Esophagus muscularis mucosa (tissue), 4 donors: ENCODE data around the gene RFX3. TPM values are rescaled to one million over a fixed set of nuclear protein-coding genes. Genes with fewer than 3 reads are reported as not detected.

Source experiments
- DNase-seq: peaks from one replicate; pipeline ENCODE4 v3.0.0-alpha.2; 2017; ENCODE audit errors: extremely low spot score
- H3K27ac ChIP-seq, 4 donors: fragments of 200-600 bp; sonication (generic); replicated peaks in 1 of 4; 1 replicate in 3 of 4; 2 replicates in 1 of 4; pipeline ENCODE4 v1.5.1; 2016 to 2019; ENCODE audit warnings: mild to moderate bottlenecking in 1 of 4
- H3K27me3 ChIP-seq, 4 donors: fragments of 200-600 bp; sonication (generic); one replicate each; pipeline versions ENCODE4 v1.5.1 to v1.6.0; 2016 to 2019
- H3K36me3 ChIP-seq, 4 donors: fragments of 200-600 bp; sonication (generic); one replicate each; pipeline ENCODE4 v1.5.1; 2016 to 2019
- H3K4me1 ChIP-seq, 4 donors: fragments of 200-600 bp; sonication (generic); one replicate each; pipeline ENCODE4 v1.5.1; 2016 to 2019
- H3K4me3 ChIP-seq, 4 donors: fragments of 200-600 bp; sonication (generic); 1 replicate in 2 of 4; 2 replicates in 2 of 4; pipeline ENCODE4 v1.5.1; 2016 to 2019; ENCODE audit warnings: mild to moderate bottlenecking in 4 of 4, moderate library complexity in 1 of 4
- H3K9me3 ChIP-seq, 4 donors: fragments of 200-600 bp; sonication (generic); 1 replicate in 3 of 4; 2 replicates in 1 of 4; pipeline ENCODE4 v1.5.1; 2016 to 2019
- CTCF ChIP-seq, 3 experiments: fragments of 200-600 bp in 2 of 3; fragments of 450-650 bp in 1 of 3; sonication (generic) in 2 of 3; IDR thresholded peaks; one replicate each; pipeline ENCODE4 v1.5.1; 2017 to 2019; ENCODE audit warnings: antibody characterized with exemption in 3 of 3, mild to moderate bottlenecking in 2 of 3, moderate library complexity in 1 of 3
- EP300 ChIP-seq: sonication (generic); formaldehyde crosslinking; IDR thresholded peaks from one replicate; pipeline ENCODE4 v1.6.1; 2017; ENCODE audit warnings: antibody characterized with exemption
- POLR2A ChIP-seq: fragments of 450-650 bp; IDR thresholded peaks from one replicate; pipeline ENCODE4 v1.6.1; 2017; ENCODE audit warnings: antibody characterized with exemption, moderate library complexity, mild to moderate bottlenecking, low read depth
- POLR2AphosphoS5 ChIP-seq, 2 donors: sonication (generic); formaldehyde crosslinking; IDR thresholded peaks; one replicate each; pipeline ENCODE4 v1.6.1; 2017; ENCODE audit warnings: antibody characterized with exemption in 2 of 2
- WGBS: methylation state at CpG from one replicate; pipeline ENCODE4 v1.1.5; 2018; 5-methylcytosine and 5-hydroxymethylcytosine counted together
- intact Hi-C: fragments of 100-400 bp; cut with DNase I; formaldehyde crosslinking; loops from one replicate; pipeline ENCODE4 v1.15.1; 2023
- total RNA-seq, 4 donors: library from RNA; depleted of rRNA; stranded (reverse); fragments of >200 nt; gene quantifications; one replicate each; pipeline versions ENCODE4 v1.1.0 to v1.2.1, GENCODE V29; 2016

RFX3 gene
- total RNA-seq, 4 donors from 2014 or later, result 4.5 to 7.9 (median 5.5) TPM

GRCh38 chr9:3491450-3491849 is 34.4 kb downstream of the RFX3 start:
- no peaks in the 10 kb centered on the region for H3K36me3 ChIP-seq
- intact Hi-C loops, result no loop called here
- no peak for DNase-seq
- H3K4me3 ChIP-seq, result no peak overlapping the region
- TF ChIP-seq CTCF (IDR thresholded peaks at IDR 0.05) (no peak), EP300 (no peak), POLR2AphosphoS5 (IDR thresholded peaks at IDR 0.05) (no peak), POLR2A (no peak)
- peaks cover 2 to 8% (median 6%) of the 10 kb centered on the region in 4 donors for H3K4me1 ChIP-seq
- no peak overlapping the region for H3K27ac ChIP-seq
- H3K27me3 ChIP-seq, result no peaks in the 10 kb centered on the region
- no peaks in the 10 kb centered on the region for H3K9me3 ChIP-seq

- Histone ChIP-seq H3K9me3 (no peaks in the 10 kb centered on the region), H3K4me3 (no peak overlapping the region), H3K27me3 (no peaks in the 10 kb centered on the region), H3K27ac (no peak overlapping the region), H3K4me1 (peaks cover 0 to 3% (median 1%) of the 10 kb centered on the region in 4 donors), H3K36me3 (no peaks in the 10 kb centered on the region)
- 93% methylated on average over 4 of the region's 4 CpGs for WGBS
- DNase-seq, result no peak
- no peak for TF ChIP-seq POLR2A
- TF ChIP-seq CTCF (IDR thresholded peaks at IDR 0.05), result no peak
- no peak for TF ChIP-seq EP300
- TF ChIP-seq POLR2AphosphoS5 (IDR thresholded peaks at IDR 0.05), result no peak
- intact Hi-C loops, result no loop called here
Measured at GRCh38 chr9:3490957-3491356, 34.8 kb downstream of the RFX3 start.

- Histone ChIP-seq H3K27me3 (no peaks in the 10 kb centered on the region), H3K4me1 (no peaks in the 10 kb centered on the region), H3K9me3 (peaks cover 0 to 7% (median 2%) of the 10 kb centered on the region in 4 donors), H3K36me3 (peaks cover 0 to 9% (median 0%) of the 10 kb centered on the region in 4 donors), H3K4me3 (no peak overlapping the region), H3K27ac (no peak overlapping the region)
- DNase-seq, result no peak
- 96% methylated on average over 2 of the region's 2 CpGs for WGBS
- intact Hi-C loops, result no loop called here
- TF ChIP-seq POLR2A (no peak), POLR2AphosphoS5 (IDR thresholded peaks at IDR 0.05) (no peak), EP300 (no peak), CTCF (IDR thresholded peaks at IDR 0.05) (no peak)
Measured at GRCh38 chr9:3482578-3482977, 43.2 kb downstream of the RFX3 start.

- H3K4me3 ChIP-seq, result no peak overlapping the region
- TF ChIP-seq EP300 (no peak), CTCF (IDR thresholded peaks at IDR 0.05) (no peak), POLR2AphosphoS5 (IDR thresholded peaks at IDR 0.05) (no peak), POLR2A (no peak)
- H3K4me1 ChIP-seq, result no peaks in the 10 kb centered on the region
- H3K9me3 ChIP-seq, result peaks cover 0 to 7% (median 5%) of the 10 kb centered on the region in 4 donors
- intact Hi-C loops, result no loop called here
- no peaks in the 10 kb centered on the region for H3K27me3 ChIP-seq
- 91% methylated on average over 3 of the region's 3 CpGs for WGBS
- H3K27ac ChIP-seq, result no peak overlapping the region
- no peak for DNase-seq
- peaks cover 0 to 9% (median 0%) of the 10 kb centered on the region in 4 donors for H3K36me3 ChIP-seq
Measured at GRCh38 chr9:3480353-3480655, 45.5 kb downstream of the RFX3 start.
